ENCODE measurements around the gene LCP2. TPM values are rescaled to one million over a fixed set of nuclear protein-coding genes. Genes with fewer than 3 reads are reported as not detected.

The LCP2 gene
- total RNA-seq, 1 donor from 2014 or later = 351 TPM

DNA sequence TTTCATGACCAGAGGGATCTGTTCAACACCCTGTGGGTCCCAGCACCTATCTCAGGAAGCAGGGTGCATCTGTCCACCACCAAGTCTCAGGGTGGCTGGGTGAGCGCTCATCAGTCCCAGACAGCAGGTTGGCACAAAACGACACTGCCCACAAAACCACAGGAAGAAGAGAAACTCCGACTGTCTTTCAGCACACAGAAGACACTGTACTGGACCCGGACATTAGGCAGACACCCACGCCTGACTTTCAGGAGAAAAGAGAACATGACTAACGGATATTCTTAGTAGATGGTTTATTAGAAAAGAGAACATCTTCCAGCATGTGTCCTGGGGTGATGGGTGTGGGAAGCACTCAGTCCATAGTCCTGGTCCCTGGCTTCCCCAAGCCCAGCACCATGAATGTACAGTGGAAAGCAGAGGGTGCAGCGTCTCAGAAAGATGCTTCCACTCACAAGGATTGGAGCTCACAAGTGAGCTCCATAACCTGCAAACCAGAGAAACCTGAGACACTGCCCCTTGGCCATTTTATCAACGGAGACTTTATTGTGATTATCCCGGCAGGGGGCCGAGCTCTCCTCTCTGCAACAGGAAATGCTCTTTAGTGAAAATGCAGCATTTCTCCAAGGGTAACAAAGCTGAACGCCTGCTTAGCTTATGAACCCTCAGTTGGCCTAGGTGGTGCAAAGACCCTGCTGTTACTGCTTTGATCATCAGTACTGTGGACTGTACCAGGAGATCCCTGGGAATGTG is 35.8 kb upstream of the LCP2 start:
- DNase-seq (ENCODE audit: low spot score) = peak; percentile 41
- Mint-ChIP-seq H3K27ac (no peak overlapping the region), H3K36me3 (ENCODE audit: low read depth) (peaks cover 5% of the 10 kb centered on the region), H3K9me3 (no peaks in the 10 kb centered on the region), H3K4me3 (peak overlapping the region; percentile 76), H3K4me1 (ENCODE audit: low read depth) (peaks cover 8% of the 10 kb centered on the region), H3K27me3 (ENCODE audit: insufficient read depth) (peaks cover 2% of the 10 kb centered on the region)
- intact Hi-C loops (cut with micrococcal nuclease) = loop anchor here (5.0 to 10.0 kb wide), 5 partner anchors 239 to 1496 kb away; partner anchors contain the start of gene SPDL1

DNA sequence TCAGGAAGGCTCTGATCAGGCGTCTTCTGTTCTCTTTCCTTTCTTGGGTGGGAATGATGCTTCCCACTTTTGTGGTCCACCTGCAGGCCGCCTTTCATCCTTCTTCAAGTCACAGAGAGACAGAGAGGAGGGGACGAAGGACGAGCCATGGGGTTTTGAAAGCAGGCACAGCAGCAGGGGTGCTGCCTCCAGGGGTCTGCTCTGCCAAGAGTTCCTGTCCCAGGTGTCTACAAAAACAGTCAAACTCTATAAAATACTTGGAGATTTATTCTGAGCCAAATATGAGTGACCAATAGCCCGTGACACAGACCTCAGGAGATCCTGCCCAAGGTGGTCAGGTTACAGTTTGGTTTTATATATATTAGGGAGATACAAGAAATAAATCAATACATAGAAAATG is 34.5 kb upstream of the LCP2 start:
- intact Hi-C loops (cut with micrococcal nuclease) = loop anchor here (5.0 to 10.0 kb wide), 5 partner anchors 240 to 1495 kb away; partner anchors contain the start of gene SPDL1
- Mint-ChIP-seq H3K27ac (no peak overlapping the region), H3K4me3 (no peak overlapping the region), H3K27me3 (ENCODE audit: insufficient read depth) (peaks cover 2% of the 10 kb centered on the region), H3K4me1 (ENCODE audit: low read depth) (no peaks in the 10 kb centered on the region), H3K36me3 (ENCODE audit: low read depth) (peaks cover 5% of the 10 kb centered on the region), H3K9me3 (no peaks in the 10 kb centered on the region)
- DNase-seq (ENCODE audit: low spot score) = no peak

DNA sequence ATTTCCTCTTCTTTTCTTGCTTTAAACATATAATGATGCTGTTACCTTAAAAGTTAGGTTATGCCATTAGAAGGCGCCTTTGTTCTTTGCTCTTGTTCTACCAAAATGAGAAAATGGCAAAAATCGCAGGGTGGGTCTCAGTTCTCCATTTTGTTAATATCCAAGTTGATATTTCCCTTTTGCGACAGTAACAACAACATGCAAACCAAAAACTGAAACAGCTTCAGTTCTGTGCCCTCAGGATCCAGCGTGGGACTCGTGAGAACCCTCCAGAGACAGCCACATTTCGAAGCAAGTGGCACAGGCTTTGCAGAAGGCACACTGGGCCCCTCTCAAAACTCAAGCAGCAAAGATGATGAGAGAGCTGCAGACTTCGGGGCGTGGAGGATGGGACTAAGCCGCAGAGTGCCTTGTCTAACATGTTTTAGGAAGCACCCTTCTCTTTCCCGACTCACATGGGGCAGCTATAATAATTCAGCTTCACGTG is 33.0 kb upstream of the LCP2 start:
- no peaks in the 10 kb centered on the region for H3K4me1 Mint-ChIP-seq (ENCODE audit: low read depth)
- H3K36me3 Mint-ChIP-seq (ENCODE audit: low read depth) = peaks cover 5% of the 10 kb centered on the region
- no peak overlapping the region for H3K4me3 Mint-ChIP-seq
- intact Hi-C loops (cut with micrococcal nuclease) = loop anchor here (1.0 to 10.0 kb wide), 11 partner anchors 17 to 1493 kb away; partner anchors contain the start of genes LCP2 and SPDL1
- no peaks in the 10 kb centered on the region for H3K9me3 Mint-ChIP-seq
- no peak for DNase-seq (ENCODE audit: low spot score)
- H3K27ac Mint-ChIP-seq = no peak overlapping the region
- H3K27me3 Mint-ChIP-seq (ENCODE audit: insufficient read depth) = peaks cover 2% of the 10 kb centered on the region

DNA sequence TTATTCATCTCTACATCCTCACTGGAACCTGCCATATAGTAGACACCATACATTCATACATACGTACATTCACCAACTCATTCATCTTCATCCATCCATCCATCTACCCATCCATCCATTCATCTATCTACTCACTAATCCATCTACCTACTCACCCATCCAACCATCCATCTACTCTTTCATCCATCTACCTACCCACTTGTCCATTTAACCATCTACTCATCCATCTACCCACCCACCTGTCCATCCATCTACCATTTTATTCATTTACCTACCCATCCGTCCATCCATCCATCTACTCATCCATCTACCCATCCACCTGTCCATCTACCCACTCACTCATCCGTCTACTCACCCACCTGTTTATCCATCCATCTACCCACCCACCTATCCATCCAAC is 31.9 kb upstream of the LCP2 start:
- no peaks in the 10 kb centered on the region for H3K9me3 Mint-ChIP-seq
- H3K36me3 Mint-ChIP-seq (ENCODE audit: low read depth) = peaks cover 2% of the 10 kb centered on the region
- no peaks in the 10 kb centered on the region for H3K4me1 Mint-ChIP-seq (ENCODE audit: low read depth)
- DNase-seq (ENCODE audit: low spot score) = no peak
- peaks cover 2% of the 10 kb centered on the region for H3K27me3 Mint-ChIP-seq (ENCODE audit: insufficient read depth)
- H3K4me3 Mint-ChIP-seq = no peak overlapping the region
- no peak overlapping the region for H3K27ac Mint-ChIP-seq
- intact Hi-C loops (cut with micrococcal nuclease) = no loop called here

DNA sequence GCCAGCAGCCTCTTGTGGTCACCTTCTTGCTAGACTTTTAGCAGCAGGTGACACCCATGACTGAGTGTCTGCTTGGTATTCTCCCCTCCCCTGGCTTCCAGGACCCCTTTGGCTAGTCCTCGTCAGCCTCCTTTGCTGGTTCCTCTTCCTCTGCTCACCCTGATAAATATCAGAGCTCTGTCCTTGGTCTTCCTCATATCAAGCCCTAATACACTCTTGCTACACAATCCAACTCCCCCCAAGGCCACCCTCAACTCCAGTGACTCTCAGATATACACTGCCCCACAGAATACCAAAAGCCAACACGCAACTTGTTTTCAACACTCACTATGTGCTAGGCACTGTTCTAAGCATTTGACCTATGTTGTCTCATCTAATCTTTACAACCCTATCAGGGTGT is 30.3 kb upstream of the LCP2 start:
- H3K36me3 Mint-ChIP-seq (ENCODE audit: low read depth) = peaks cover 2% of the 10 kb centered on the region
- no peak overlapping the region for H3K4me3 Mint-ChIP-seq
- H3K4me1 Mint-ChIP-seq (ENCODE audit: low read depth) = no peaks in the 10 kb centered on the region
- peaks cover 2% of the 10 kb centered on the region for H3K27me3 Mint-ChIP-seq (ENCODE audit: insufficient read depth)
- no peak for DNase-seq (ENCODE audit: low spot score)
- no peaks in the 10 kb centered on the region for H3K9me3 Mint-ChIP-seq
- intact Hi-C loops (cut with micrococcal nuclease) = no loop called here
- H3K27ac Mint-ChIP-seq = no peak overlapping the region

DNA sequence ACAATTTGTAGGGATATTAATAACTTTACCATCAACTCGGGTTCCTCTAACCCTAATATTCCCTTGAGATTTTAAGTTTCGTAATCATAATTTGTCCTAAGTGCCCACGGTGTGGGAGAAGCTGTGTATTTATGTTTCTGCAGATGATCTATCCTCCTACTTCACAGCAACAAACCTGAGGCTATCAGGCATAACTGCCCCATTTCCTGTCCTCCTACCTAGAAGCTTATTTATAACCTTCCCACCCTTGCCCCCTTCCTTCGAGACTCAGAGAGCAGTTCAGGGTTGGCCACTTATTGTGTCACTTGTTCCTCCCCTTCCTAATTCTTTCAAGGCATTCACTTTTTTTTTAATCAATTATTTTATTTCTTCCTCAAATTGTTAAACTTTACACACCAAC is 29.6 kb upstream of the LCP2 start:
- H3K27me3 Mint-ChIP-seq (ENCODE audit: insufficient read depth) = peaks cover 2% of the 10 kb centered on the region
- intact Hi-C loops (cut with micrococcal nuclease) = no loop called here
- H3K4me1 Mint-ChIP-seq (ENCODE audit: low read depth) = no peaks in the 10 kb centered on the region
- no peaks in the 10 kb centered on the region for H3K9me3 Mint-ChIP-seq
- DNase-seq (ENCODE audit: low spot score) = no peak
- H3K36me3 Mint-ChIP-seq (ENCODE audit: low read depth) = peaks cover 2% of the 10 kb centered on the region
- no peak overlapping the region for H3K27ac Mint-ChIP-seq
- no peak overlapping the region for H3K4me3 Mint-ChIP-seq

DNA sequence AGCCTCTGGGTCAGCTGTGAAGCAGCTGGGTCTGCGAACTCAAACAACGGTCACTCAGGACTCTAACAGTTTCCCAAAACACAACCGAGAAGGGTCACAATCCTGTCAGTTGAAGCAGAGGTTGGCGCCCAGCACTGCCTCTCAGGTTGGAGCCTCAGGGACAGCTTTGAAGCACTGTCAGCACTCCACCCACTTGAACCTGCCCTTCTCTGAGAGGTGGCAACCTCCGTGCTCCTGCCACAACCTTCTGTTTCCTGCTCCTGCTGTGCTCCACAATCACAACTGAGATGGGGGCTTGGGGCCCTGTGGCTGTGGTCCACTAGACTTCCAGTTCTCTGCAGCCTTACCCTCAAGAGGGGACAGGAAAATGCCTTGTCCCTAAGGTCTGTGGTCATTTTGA is 21.7 kb upstream of the LCP2 start:
- Mint-ChIP-seq H3K27ac (no peak overlapping the region), H3K36me3 (ENCODE audit: low read depth) (peaks cover 3% of the 10 kb centered on the region)

DNA sequence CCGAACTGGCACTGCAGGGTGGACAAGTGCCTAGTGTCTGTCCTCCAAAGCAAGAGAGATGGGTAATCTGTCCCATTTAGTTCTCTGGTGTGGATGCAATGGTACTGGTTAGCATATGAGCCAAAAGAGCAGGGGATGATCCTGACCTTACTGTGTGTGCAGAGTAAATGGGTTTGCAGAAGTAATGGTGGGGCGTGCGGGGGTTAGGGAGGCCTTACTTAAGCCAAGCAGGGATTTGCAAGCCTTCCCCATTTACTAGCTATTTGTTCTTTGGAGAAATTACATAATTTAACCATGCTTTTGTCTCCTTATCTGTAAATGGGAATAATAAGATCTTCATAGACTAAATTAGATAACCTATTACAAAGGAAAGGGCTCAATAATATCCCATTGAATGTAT is 19.9 kb upstream of the LCP2 start:
- Mint-ChIP-seq H3K27ac (no peak overlapping the region), H3K9me3 (no peaks in the 10 kb centered on the region), H3K4me3 (no peak overlapping the region), H3K36me3 (ENCODE audit: low read depth) (peaks cover 3% of the 10 kb centered on the region), H3K27me3 (ENCODE audit: insufficient read depth) (no peaks in the 10 kb centered on the region), H3K4me1 (ENCODE audit: low read depth) (peaks cover 34% of the 10 kb centered on the region)
- intact Hi-C loops (cut with micrococcal nuclease) = no loop called here
- DNase-seq (ENCODE audit: low spot score) = no peak

More for the DNA sequence above, 21.7 kb upstream of the LCP2 start:
- no peak for DNase-seq (ENCODE audit: low spot score)
- Mint-ChIP-seq H3K4me3 (no peak overlapping the region), H3K9me3 (no peaks in the 10 kb centered on the region), H3K27me3 (ENCODE audit: insufficient read depth) (no peaks in the 10 kb centered on the region), H3K4me1 (ENCODE audit: low read depth) (peaks cover 16% of the 10 kb centered on the region)
- intact Hi-C loops (cut with micrococcal nuclease) = no loop called here

DNA sequence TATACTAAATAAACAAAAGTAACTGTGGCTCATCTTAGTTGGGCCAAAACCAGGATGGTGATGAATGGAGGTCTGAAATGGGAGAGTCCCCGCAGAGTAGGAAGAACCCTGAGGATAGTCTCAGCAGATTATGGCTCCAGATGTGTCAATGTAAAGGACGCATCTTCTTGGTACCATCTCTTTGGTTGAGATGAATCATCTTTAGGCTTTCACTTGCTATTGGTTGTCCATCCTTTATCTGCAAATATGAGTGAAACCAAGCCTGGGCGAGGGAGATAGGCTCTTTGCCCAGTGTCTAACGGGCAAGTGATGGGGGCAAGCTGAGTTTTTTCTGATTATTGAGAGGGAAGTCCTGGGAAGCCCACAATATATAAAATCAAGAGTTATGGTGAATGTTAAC is 19.4 kb upstream of the LCP2 start:
- Mint-ChIP-seq H3K36me3 (ENCODE audit: low read depth) (peaks cover 6% of the 10 kb centered on the region), H3K4me3 (no peak overlapping the region), H3K27ac (no peak overlapping the region), H3K4me1 (ENCODE audit: low read depth) (peaks cover 40% of the 10 kb centered on the region), H3K27me3 (ENCODE audit: insufficient read depth) (no peaks in the 10 kb centered on the region), H3K9me3 (no peaks in the 10 kb centered on the region)
- intact Hi-C loops (cut with micrococcal nuclease) = no loop called here
- no peak for DNase-seq (ENCODE audit: low spot score)

DNA sequence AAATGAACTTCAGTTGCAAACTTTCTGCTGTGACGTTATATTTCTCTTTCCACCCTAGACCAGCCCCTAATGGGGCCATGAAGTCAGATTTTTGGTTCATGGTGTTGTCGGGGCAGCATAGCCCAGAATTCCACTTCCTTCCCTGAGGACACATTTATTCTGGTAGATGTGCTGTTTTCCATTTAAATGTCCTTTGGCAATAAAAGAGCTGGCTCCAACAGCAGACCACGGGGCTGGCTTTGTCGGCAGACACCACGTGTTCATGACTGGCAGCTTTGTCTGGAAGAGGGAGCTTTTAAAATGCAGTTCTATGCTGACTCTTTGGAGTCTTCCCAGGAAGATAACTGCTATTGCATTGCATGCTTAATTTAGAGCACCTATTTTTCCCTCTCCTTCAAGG is 17.6 kb upstream of the LCP2 start:
- no peak overlapping the region for H3K4me3 Mint-ChIP-seq
- no peaks in the 10 kb centered on the region for H3K27me3 Mint-ChIP-seq (ENCODE audit: insufficient read depth)
- H3K9me3 Mint-ChIP-seq = no peaks in the 10 kb centered on the region
- intact Hi-C loops (cut with micrococcal nuclease) = no loop called here
- peaks cover 58% of the 10 kb centered on the region for H3K4me1 Mint-ChIP-seq (ENCODE audit: low read depth)
- DNase-seq (ENCODE audit: low spot score) = no peak
- H3K36me3 Mint-ChIP-seq (ENCODE audit: low read depth) = peaks cover 6% of the 10 kb centered on the region
- H3K27ac Mint-ChIP-seq = no peak overlapping the region

DNA sequence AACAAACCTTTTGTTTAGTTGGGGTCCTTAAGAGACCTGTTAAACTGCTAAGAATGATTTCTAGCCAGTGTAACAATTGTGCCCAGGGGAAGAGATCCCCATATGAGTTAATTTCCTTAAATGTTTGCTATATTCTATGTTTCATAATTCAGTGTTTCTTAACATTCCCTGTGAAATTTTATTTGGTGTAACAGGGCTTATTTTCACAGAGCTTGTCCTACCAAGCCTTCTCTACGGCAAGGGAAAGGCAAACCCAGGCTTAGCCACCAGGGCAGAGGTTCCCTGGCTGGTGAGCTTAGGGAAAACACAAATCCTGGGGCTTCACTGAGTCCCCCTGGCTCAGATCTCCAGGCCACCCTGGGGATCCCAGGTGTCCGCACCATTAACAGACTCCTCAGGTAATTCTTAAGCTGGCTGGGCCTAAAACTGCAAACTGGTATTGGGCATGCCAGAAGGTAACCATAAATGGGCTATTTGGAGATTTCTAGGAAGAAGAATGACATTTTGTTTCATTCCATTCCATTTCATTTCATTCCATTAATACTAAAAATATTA is 17.0 kb upstream of the LCP2 start:
- Mint-ChIP-seq H3K27me3 (ENCODE audit: insufficient read depth) (no peaks in the 10 kb centered on the region), H3K36me3 (ENCODE audit: low read depth) (peaks cover 6% of the 10 kb centered on the region), H3K4me1 (ENCODE audit: low read depth) (peaks cover 61% of the 10 kb centered on the region), H3K9me3 (no peaks in the 10 kb centered on the region), H3K27ac (no peak overlapping the region), H3K4me3 (no peak overlapping the region)
- intact Hi-C loops (cut with micrococcal nuclease) = no loop called here
- DNase-seq (ENCODE audit: low spot score) = no peak

DNA sequence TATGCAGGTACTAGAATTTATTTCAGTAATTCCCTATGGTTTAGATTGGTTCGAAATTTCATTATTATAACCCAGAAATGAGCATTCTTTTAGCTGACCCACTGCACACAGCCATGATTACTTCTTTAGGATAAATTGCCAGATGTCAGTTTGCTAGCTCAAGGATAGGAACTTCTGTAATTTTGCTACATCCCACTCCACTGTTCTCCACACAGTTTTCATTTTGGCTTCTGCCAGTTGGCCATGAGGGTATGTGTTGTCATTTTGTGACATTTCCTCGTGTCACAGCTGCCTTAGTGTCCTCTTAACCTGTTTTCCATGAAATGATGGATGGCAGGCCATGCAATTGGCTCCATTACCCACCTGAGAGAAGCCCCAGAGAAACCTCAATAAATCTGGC is 16.2 kb upstream of the LCP2 start:
- DNase-seq (ENCODE audit: low spot score) = no peak
- H3K27ac Mint-ChIP-seq = peak overlapping the region; percentile 91
- H3K4me1 Mint-ChIP-seq (ENCODE audit: low read depth) = peaks cover 61% of the 10 kb centered on the region
- peaks cover 6% of the 10 kb centered on the region for H3K36me3 Mint-ChIP-seq (ENCODE audit: low read depth)
- H3K27me3 Mint-ChIP-seq (ENCODE audit: insufficient read depth) = no peaks in the 10 kb centered on the region
- intact Hi-C loops (cut with micrococcal nuclease) = loop anchor here (1.0 kb wide), 4 partner anchors 16 to 46 kb away; no protein-coding TSS in a partner anchor
- peak overlapping the region; percentile 49 for H3K4me3 Mint-ChIP-seq
- no peaks in the 10 kb centered on the region for H3K9me3 Mint-ChIP-seq

DNA sequence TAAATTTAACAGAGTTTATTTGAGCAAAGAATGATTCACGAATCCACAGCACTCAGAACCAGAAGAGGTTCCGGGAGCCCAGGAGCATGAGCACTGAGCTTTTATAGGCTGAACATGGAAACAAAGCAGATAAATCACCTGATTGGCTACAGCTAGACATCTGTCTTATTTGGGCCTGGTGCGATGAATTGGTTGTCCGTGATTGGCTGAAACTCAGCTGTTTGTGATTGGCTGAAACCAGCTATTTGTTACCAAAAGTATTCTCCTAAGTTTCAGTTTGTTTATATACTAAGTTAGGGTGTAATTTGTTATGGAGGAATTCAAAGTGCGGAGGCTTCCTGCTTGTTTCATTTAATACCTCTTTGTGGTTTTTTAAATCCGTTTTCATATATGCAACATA is 15.8 kb upstream of the LCP2 start:
- intact Hi-C loops (cut with micrococcal nuclease) = loop anchor here (1.0 kb wide), 4 partner anchors 15 to 45 kb away; no protein-coding TSS in a partner anchor
- Mint-ChIP-seq H3K27me3 (ENCODE audit: insufficient read depth) (no peaks in the 10 kb centered on the region), H3K4me3 (peak overlapping the region; percentile 49), H3K9me3 (no peaks in the 10 kb centered on the region), H3K4me1 (ENCODE audit: low read depth) (peaks cover 61% of the 10 kb centered on the region), H3K27ac (peak overlapping the region; percentile 91), H3K36me3 (ENCODE audit: low read depth) (peaks cover 6% of the 10 kb centered on the region)
- no peak for DNase-seq (ENCODE audit: low spot score)

Measured in activated T-helper 1 cell treated with anti-CD3 and anti-CD28 coated beads, Interleukin-12 subunit alpha, Interleukin-12 subunit beta, Interleukin-2, Interleukin-4 antibody, amounts not matched to agents 30 ng/mL and 10 ng/mL and 1 ng/mL, durations not matched to agents 14 hours and 24 hours and 36 hours (primary cell).